HEK293T (cell line): Measurements from ENCODE around the gene CRBN.

Source experiments
- ELF4 ChIP-seq: fragments of 450-650 bp; IDR thresholded peaks from 2 replicates; pipeline ENCODE4 v1.6.1; 2017; ENCODE audit warnings: antibody characterized with exemption
- FOXM1 ChIP-seq: fragments of 450-650 bp; IDR thresholded peaks from 2 replicates; pipeline ENCODE4 v1.6.1; 2017; ENCODE audit warnings: mild to moderate bottlenecking, borderline replicate concordance
- L3MBTL2 ChIP-seq: fragments of 450-650 bp; conservative IDR thresholded peaks from 2 replicates; pipeline ENCODE4 v1.6.1; 2016; ENCODE audit warnings: mild to moderate bottlenecking
- SP1 ChIP-seq: fragments of 450-650 bp; IDR thresholded peaks from 2 replicates; pipeline ENCODE4 v1.6.1; 2017

- no peak for TF ChIP-seq ELF4
- no peak for TF ChIP-seq SP1
- no peak for TF ChIP-seq FOXM1
- TF ChIP-seq L3MBTL2 = no peak
Observed at GRCh38 chr3:3196148-3196861, 16.8 kb upstream of the CRBN start.
